ENCODE measurements around the gene PSMC3. TPM values are rescaled to one million over a fixed set of nuclear protein-coding genes. Genes with fewer than 3 reads are reported as not detected.

Gene PSMC3
- total RNA-seq, 4 donors from 2014 or later: 72.9 to 134 (median 122) TPM

DNA sequence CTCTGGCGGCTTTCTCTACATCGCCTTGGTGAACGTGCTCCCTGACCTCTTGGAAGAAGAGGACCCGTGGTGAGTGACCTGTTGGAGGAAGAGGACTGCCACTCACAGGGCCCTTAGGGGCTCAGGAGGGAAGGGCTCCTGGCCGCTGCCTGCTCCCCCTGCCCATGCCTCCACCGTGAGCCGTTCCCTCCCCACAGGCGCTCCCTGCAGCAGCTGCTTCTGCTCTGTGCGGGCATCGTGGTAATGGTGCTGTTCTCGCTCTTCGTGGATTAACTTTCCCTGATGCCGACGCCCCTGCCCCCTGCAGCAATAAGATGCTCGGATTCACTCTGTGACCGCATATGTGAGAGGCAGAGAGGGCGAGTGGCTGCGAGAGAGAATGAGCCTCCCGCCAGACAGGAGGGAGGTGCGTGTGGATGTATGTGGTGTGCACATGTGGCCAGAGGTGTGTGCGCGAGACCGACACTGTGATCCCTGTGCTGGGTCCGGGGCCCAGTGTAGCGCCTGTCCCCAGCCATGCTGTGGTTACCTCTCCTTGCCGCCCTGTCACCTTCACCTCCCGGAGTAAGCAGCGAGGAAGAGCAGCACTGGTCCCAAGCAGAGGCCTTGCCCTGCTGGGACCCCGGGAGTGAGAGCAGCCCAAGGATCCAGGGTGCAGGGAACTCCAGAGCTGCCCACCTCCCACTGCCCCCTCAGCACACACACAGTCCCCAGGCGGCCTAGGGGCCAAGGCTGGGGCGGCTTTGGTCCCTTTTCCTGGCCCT lies 11.0 kb downstream of the PSMC3 start:
- peaks cover 24 to 82% (median 24%) of the 10 kb centered on the region in 3 donors for H3K36me3 ChIP-seq
- DNase-seq: no peak
- H3K4me1 ChIP-seq: peaks cover 12 to 61% (median 35%) of the 10 kb centered on the region in 3 donors
- WGBS, 2 donors: 73 to 86% methylated on average over 7 to 14 of the region's 31 CpGs
- H3K27ac ChIP-seq: peak overlapping the region; percentile 78 to 91 (median 86)
- H3K27me3 ChIP-seq: no peaks in the 10 kb centered on the region
- no peak overlapping the region for H3K4me3 ChIP-seq
- no peak for TF ChIP-seq POLR2A (IDR thresholded peaks at IDR 0.05)
- TF ChIP-seq, protein P1, sequence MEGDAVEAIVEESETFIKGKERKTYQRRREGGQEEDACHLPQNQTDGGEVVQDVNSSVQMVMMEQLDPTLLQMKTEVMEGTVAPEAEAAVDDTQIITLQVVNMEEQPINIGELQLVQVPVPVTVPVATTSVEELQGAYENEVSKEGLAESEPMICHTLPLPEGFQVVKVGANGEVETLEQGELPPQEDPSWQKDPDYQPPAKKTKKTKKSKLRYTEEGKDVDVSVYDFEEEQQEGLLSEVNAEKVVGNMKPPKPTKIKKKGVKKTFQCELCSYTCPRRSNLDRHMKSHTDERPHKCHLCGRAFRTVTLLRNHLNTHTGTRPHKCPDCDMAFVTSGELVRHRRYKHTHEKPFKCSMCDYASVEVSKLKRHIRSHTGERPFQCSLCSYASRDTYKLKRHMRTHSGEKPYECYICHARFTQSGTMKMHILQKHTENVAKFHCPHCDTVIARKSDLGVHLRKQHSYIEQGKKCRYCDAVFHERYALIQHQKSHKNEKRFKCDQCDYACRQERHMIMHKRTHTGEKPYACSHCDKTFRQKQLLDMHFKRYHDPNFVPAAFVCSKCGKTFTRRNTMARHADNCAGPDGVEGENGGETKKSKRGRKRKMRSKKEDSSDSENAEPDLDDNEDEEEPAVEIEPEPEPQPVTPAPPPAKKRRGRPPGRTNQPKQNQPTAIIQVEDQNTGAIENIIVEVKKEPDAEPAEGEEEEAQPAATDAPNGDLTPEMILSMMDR (IDR thresholded peaks at IDR 0.05): no peak
- no peaks in the 10 kb centered on the region for H3K9me3 ChIP-seq
- intact Hi-C loops (cut with DNase I): no loop called here

DNA sequence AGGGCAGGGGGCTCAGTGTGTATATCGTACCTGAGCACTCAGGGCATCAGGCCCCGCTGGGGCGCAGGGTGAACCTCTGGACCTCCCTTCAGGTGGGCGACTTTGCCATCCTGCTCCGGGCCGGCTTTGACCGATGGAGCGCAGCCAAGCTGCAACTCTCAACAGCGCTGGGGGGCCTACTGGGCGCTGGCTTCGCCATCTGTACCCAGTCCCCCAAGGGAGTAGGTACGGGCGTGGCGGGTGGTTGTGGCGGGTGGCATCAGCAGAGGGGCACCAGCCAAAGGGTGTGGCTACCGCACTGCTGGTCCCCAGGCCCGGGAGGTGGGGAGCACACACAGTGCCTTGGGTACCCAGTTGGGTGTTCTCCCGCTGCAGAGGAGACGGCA lies 11.6 kb downstream of the PSMC3 start:
- intact Hi-C loops (cut with DNase I): no loop called here
- DNase-seq: no peak
- no peak overlapping the region for H3K4me3 ChIP-seq

DNA sequence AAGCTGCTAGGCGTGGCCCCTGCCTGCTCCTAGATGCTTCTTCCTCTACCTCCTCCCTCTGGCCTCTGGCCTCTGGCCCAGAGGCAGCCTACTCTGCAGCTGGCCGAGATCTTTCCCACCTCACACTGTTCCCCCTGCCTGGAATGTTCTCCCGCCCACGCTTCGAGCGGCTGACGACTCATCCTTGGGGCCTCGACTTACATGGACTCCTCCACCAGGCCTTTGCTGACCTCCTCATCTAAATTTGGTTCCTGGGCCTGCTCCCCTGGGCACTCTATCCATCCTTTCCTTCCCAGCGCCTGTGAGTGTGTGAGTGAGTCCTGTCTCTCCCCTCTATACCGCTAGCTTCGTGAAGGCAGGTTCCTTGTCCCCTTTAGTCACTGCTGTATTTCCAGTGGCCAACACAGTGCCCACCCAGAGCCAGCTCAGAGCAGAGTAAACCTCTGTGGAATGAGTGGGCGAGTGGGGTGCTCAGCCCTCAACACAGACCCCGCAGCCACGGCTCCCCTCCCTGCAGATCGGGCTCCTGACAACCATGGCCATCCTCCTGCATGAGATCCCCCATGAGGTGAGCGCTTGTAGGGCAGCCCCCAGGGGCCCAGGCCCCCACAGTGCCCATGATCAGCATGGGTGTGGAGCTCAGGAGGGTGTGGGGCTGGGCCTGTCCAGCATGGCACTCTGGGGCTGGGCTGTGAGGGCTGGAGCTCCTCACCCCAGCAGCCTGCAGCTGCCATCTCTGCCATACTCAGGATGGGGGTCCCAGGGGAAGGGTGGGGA lies 12.1 kb downstream of the PSMC3 start:
- Histone ChIP-seq H3K27me3 (no peaks in the 10 kb centered on the region), H3K27ac (peak overlapping the region; percentile 78 to 91 (median 86)), H3K9me3 (no peaks in the 10 kb centered on the region), H3K4me3 (no peak overlapping the region), H3K4me1 (peaks cover 24 to 73% (median 47%) of the 10 kb centered on the region in 3 donors), H3K36me3 (peaks cover 15 to 70% (median 18%) of the 10 kb centered on the region in 3 donors)
- intact Hi-C loops (cut with DNase I): no loop called here
- 58% methylated on average over 10 to 11 of the region's 16 CpGs for WGBS, 2 donors
- no peak for DNase-seq
- TF ChIP-seq POLR2A (IDR thresholded peaks at IDR 0.05): no peak
- TF ChIP-seq, protein P1 (IDR thresholded peaks at IDR 0.05): no peak

More for the DNA sequence above, 11.6 kb downstream of the PSMC3 start:
- Histone ChIP-seq H3K27ac (peak overlapping the region; percentile 78 to 91 (median 86)), H3K36me3 (peaks cover 18 to 76% (median 19%) of the 10 kb centered on the region in 3 donors), H3K27me3 (no peaks in the 10 kb centered on the region), H3K9me3 (no peaks in the 10 kb centered on the region), H3K4me1 (peaks cover 18 to 67% (median 41%) of the 10 kb centered on the region in 3 donors)
- 90% methylated on average over 2 of the region's 19 CpGs; no CpG with 5 or more reads in 1 of the 2 donors for WGBS, 2 donors
- no peak for TF ChIP-seq POLR2A (IDR thresholded peaks at IDR 0.05)
- TF ChIP-seq, protein P1 (IDR thresholded peaks at IDR 0.05): no peak

DNA sequence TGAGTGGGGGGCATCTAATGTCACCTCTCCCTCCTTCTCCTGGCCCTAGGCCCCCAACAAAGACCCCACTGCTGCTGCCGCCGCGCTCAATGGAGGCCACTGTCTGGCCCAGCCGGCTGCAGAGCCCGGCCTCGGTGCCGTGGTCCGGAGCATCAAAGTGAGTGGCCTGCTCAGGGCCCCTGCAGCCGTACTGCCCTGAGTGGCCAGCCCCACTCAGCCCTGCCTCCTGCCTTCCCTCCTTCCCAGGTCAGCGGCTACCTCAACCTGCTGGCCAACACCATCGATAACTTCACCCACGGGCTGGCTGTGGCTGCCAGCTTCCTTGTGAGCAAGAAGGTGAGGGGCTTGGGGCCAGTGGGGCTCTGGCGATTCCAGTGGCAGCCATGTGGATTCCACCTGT lies 12.9 kb downstream of the PSMC3 start:
- H3K4me3 ChIP-seq: no peak overlapping the region
- WGBS, 2 donors: 82 to 90% methylated on average over 6 to 7 of the region's 13 CpGs
- no peaks in the 10 kb centered on the region for H3K27me3 ChIP-seq
- intact Hi-C loops (cut with DNase I): no loop called here
- H3K4me1 ChIP-seq: peaks cover 29 to 78% (median 48%) of the 10 kb centered on the region in 3 donors
- TF ChIP-seq POLR2A (IDR thresholded peaks at IDR 0.05): no peak
- TF ChIP-seq, protein P1 (IDR thresholded peaks at IDR 0.05): no peak
- no peak for DNase-seq
- H3K9me3 ChIP-seq: no peaks in the 10 kb centered on the region
- H3K36me3 ChIP-seq: peaks cover 8 to 63% (median 14%) of the 10 kb centered on the region in 3 donors
- peak overlapping the region; percentile 51 to 91 (median 86) for H3K27ac ChIP-seq

Measured in esophagus squamous epithelium (tissue), 5 donors.